Activated T-helper 1 cell treated with Interleukin-2 at 50 U/mL for 16 hours (primary cell): Measurements from ENCODE around the gene SLC2A4.
"Not testable (repeated sequence)": the region's sequence is repeated elsewhere in the genome, so short reads cannot be mapped to it uniquely, and the experiment has no call there.

Experiments used
- DNase-seq: peaks from one replicate; pipeline ENCODE4 v3.0.0-alpha.2; 2020; ENCODE audit warnings: low read depth

SLC2A4 gene

DNA sequence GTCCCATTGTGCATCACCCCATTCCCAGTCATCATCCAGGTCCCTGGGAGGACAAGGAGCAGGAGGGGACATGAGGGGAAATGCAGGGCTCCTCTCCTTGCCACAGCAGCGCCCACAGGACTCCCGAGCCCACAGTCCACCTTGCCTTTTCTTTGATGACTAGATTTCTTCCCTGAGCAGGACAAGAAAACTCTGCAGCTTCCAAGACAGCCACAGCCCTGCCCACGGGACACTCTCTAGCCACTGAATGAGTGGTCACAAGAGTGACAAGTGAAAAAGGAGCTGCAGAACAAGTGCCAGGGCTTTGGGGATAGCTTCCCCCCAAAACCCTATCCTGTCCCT lies 42.9 kb downstream of the SLC2A4 start:
- no peak for DNase-seq

DNA sequence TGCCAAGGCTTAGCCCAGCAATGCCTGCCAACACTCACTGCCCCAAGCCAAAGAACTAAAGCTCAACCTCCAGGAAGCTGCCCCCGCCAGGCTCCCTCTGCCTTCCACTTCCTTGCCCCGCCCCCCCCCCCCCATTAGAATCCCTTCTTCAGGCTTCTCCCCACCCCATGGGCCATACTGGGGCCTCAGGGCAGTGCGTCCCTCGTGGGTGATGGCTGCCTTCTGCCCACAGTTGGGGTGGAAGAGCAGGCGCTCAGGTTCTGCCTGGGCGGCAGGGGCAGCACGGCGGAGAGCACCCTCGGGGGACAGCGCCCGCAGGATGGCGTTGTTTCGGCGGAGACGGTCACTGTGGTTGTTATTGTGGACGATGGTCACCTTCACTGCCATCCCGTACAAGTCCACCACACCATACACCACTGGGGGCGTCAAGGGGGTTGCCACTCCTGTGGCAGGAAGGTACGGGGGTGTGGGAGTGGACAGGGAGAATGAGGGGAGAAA lies 43.6 kb downstream of the SLC2A4 start:
- no peak for DNase-seq

DNA sequence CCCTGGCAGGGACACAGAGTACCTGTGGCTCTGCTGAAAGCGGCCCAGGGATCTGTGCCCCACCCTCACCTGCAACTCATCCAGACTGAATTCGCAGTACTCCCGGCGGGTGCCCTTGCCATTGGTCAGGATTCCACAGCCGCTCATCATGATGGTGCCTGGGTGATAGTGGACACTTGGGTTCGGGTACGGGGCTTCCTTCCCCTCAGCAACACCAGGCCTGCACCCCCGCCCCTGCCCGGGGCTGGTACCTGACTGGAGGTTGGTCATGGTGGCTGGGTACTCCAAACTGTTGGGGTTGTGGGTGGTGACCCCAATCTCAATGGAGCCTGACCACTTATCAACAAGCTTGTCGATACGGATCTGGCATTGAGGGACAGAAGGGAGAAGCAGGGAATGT lies 44.7 kb downstream of the SLC2A4 start:
- no peak for DNase-seq

DNA sequence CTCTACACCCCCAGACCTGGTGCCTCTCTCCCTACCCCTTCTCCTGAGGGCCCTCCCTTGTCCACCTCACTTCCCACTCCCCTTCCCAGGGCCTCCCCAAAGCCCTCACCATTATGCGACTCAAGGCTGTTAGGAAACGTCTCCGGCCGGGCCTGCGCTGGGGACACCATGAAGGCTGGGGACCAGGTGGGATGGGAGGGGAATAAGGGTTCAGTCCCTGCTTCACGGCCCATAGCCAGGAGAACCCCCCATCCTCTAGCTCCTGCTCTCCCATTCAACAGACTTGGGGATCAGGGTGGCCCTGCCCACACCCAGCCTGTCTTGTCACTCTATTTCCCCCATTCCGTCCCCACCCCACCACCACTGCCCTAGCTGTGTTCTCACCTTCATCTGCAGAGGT lies 45.5 kb downstream of the SLC2A4 start:
- DNase-seq, result no peak

DNA sequence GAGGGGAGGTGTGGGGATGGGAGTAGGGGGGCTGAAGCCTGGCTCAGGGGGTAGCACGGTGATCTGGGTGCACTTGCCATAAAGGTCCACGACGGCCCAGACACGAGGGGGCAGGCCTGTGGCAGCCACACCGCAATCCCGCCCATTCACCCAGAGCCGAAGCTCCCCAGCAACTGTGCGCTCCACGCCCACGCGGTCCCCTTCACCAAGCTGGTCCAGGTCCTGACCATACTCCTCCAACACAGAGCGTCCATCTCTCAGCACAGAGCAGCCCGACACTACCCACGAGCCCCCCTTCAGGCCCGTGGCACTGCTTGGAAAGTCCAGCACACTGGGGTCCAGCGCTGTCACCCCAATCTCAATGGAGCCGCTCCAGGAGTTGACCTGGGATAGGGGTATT lies 46.0 kb downstream of the SLC2A4 start:
- no peak for DNase-seq

DNA sequence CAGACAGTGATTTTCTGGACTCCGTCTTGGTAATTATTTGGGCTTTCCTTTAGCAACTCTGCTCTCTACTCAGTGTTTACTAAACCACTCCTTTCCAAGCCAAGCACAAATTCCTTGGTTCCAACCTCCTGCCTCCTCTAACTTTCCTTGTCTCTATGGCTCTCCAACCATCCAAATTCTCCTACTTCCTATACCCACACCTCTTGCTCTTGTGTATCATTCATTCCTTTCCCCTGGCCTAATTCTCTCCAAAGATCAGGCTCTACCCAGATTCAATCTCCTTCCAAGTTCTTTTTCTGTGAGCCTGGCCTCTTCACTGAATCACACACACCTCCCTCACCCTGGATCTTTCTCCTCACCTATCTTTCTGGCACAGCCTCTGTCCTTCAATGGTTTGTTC lies 46.5 kb downstream of the SLC2A4 start:
- no peak for DNase-seq

DNA sequence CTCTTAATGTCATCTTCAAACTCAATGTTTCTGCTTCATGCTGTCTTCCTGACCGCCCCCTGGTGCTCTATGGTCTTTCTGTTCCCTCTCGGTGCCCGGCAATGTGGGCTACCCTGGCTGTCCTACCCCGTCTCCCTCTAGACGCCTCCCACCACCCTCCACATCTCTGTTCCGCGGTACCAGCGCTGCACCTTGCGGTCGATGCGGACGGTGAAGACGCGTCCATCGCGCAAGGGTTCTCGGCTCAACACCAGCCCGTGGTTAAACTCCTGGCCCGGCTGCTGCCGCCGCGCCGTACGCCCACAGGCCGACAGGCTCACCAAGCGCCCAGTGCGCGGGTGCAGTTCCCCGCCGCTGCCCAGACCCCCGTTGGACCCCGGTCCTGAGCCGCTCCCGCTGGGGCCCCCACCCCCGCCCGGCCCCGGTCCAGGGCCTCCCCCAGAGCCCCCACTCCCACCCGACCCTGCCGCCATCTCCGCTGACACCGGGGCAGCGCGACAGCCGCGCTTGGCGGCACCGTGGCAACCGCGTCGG lies 47.4 kb downstream of the SLC2A4 start, which contains the start of gene NEURL4:
Gene NEURL4, minus strand, starts transcription at position 496 of the 534 bp plus-strand sequence. Its CDS starts 23 bp downstream, at position 473.
- no peak for DNase-seq

DNA sequence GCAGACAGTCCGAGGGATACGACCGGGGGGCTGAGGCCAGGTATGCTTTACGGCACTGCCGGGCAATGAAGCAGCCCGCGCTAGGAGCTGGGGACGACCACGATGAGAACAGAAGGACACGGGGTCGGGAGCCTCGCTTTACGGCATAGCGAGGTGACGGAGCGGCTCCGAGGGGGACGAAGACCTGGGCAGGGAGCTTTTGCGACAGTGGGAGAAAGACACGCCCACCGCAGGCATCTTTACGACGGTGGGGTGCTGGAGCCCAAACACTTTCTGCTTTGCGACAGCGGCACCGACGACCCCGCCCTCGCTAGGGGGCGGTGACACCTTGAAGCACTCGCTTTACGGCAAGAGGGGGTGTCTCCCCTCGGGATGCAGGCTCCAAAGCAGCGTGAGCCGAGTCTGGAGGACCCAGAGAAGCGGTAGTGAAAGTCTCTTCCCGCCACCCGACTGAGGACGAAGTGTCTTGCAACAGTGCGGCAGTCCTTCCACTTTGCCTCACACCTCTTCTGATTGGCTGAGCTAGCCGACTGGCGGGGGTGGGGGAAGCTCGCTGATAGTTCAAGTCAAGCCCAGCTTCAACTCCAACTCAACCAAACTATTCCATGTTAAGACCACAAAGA lies 48.0 kb downstream of the SLC2A4 start:
- peak; percentile 91 for DNase-seq

DNA sequence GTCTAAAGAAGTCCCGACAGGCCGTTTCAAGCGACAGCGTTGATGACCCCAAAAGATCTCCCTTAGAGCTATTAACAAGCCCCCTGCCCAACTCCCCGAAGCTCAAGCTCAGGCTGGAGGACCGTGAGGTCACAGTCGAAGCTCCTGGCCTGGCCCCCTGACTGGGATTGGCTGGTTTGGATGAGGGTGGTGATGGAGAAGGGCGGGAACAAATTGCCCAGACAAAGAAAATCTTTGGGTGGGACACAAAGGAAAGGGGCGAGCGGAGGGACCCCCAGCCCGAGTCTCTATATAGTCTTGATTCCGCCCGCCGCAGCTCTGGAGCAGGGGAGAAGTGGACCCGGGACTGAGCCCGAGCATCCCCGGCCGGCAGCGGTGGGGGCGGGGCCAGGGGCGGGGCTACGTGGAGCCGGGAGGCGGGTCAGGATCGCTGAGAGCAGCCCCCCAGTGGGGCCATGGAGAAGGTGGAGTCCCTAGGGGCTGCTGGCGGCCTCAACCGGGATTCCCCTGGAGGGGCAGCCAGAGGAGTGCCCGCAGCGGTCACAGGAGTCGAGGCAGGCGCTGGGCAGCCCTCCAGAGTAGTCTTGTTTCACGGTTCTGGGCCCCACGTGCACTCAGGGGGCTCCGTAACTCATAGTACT lies 48.6 kb downstream of the SLC2A4 start:
- DNase-seq, result peak; percentile 62

DNA sequence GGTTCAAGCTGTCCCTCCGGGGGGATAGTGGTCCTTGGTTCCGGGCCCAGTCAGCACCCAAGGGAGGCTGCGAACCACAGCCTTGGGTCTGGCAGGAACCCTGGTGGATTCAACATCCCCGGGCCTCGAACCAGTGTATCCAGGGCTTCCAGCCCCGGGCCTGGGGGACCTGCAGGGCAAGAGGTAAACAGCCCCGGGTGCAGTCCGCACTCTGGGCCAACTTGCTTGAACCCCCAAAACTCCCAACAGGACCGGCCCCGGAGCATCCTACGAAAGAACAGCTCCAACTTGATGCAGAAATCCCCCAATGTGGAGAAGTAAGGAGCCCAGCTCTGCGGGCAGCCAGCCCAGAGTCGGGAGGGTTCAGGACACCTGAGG lies 49.1 kb downstream of the SLC2A4 start:
- no peak for DNase-seq

DNA sequence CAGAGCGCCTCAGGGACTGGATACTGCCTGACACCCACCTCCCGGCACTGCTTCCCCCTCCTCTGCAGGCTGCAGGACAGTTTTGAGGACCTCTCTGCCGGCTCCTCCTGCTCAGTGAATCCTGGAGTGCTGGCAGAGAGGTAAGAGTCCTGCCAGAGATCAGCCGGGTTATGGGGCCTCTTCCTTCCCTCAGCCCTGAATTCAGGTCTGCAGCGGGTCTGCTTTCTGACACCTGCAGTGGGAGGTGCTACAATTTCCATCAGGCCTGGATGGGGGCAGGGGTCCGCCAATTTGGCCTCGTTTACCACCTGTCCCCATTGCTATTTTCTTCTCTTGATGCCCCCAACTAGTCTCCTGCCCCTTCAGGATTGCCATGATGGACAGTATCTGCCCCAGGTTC lies 50.6 kb downstream of the SLC2A4 start:
- no peak for DNase-seq

DNA sequence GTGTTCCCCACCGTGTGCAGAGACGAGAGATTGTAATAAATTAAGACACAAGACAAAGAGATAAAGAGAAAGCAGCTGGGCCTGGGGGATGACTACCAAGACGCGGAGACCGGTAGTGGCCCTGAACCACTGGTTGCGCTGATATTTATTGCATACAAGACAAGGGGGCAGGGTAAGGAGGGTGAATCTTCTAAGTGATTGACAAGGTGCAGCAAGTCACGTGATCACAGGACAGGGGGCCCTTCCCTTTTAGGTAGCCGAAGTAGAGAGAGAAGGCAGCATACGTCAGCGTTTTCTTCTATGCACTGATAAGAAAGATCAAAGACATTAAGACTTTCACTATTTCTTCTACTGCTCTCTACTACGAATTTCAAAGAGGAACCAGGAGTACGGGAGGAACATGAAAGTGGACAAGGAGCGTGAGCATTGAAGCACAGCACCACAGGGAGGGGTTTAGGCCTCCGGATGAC lies 51.1 kb downstream of the SLC2A4 start:
- not testable (repeated sequence) for DNase-seq

DNA sequence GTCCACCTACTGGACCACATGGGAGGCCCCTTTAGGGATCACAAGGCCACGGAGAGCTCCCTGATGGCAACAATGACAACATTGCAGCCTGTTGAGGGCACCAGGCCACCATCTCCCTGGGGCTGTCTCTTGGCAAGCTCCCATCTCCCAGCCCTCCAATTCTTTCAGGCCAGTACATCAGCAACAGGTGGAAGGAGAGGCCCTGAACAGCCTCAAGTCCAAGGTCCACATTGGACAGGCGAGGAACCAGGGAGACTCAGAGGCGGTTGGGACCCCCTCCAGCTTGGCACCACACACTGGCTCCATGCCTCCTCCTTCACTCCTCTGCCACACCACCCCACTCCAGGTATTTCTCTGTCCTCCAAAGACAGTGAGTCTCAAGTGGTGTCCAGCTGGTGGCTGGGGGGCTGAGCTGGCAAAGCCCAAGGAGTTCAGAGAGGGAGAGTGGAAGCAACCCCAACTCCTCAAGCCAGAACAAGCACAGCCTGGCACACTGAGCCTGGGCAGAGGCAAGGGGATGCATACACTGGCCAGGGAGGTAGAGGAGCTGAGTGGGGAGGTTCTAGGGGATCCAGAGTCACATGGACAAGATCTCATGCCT lies 53.5 kb downstream of the SLC2A4 start:
- DNase-seq, result no peak

DNA sequence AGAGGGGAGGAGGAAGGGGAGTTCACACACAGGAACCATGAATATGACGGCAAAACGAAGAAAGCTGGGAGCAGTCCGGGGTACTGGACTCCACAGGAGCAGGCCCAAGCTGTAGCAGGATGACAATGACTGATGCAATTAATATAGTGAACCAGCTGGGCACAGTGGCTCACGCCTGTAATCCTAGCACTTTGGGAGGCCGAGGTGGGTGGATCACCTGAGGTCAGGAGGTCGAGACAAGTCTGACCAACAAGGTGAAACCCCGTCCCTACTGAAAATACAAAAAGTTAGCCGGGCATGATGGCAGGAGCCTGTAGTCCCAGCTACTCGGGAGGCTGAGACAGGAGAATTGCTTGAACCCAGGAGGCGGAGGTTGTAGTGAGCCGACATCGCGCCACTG lies 54.2 kb downstream of the SLC2A4 start:
- DNase-seq, result not testable (repeated sequence)

DNA sequence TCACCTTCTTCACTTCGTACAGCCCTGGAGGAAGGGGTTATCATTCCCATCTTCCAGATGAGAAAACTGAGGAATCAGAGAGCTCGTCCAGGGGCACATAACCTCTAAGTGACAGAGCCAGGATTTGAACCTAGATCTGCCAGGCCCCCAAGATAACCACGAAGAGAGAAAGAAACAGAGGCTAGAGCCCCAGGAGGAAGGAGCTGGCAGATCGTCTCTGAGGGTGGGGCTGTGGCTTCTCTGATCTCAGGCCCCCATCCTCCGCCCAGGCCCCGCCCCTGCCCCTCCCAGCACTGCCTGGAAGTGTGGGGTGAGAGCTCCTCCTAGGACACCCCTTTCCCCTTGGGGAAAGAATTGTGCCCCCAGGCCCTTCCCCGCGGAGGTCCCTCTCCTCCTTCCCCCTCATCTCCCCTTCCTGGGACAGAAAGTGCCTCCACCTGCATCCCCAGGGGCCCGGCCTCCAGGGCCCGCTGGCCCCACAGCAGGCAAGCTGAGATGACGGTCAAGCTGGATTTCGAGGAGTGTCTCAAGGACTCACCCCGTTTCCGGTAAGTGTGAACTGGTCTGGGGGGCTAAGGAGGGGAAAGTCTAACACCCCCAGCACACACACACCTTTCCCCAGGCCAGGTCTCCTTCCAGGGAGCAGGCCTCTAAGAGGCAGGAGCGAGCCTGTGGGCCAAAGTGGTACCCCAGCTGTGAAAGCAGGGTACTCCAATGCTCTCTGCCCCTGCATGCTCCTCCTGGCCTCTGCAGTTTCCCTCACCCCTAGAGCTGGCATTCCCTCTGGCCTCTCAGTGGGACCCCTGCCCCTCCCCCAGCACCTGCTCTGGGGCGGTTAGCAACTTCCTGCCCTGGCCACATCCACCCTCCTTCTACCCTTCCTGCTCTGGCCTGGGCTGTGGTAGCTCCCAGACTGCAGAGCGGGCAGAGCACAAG lies 55.0 kb downstream of the SLC2A4 start, which contains the start of gene ACAP1:
Gene ACAP1, plus strand, starts transcription at position 290 of the 936 bp plus-strand sequence. Its CDS starts 206 bp downstream, at position 496.
- peak; percentile 82 for DNase-seq

DNA sequence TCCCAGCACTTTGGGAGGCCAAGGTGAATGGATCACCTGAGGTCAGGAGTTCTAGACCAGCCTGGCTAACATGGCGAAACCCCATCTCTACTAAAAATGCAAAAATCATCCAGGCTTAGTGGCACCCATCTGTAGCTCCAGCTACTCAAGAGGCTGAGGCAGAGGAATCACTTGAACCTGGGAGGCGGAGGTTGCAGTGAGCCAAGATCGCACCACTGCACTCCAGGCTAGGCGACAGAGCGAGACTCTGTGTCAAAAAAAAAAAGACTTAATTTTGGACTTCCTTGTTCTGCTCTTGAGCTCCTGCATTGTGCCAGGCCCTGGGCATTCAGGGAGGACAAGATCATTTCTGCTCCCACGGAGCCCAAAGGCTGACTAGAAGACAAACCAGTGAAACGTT lies 56.1 kb downstream of the SLC2A4 start:
- not testable (repeated sequence) for DNase-seq
